Activated CD4-positive, alpha-beta T cell treated with anti-CD3 and anti-CD28 coated beads for 4 hours (primary cell): ENCODE results near the gene GGN.
"Not testable (repeated sequence)": the region's sequence is repeated elsewhere in the genome, so short reads cannot be mapped to it uniquely, and the experiment has no call there.

Experiments
- DNase-seq, 2 donors: peaks; one replicate each; pipeline ENCODE4 v3.0.0-alpha.2; 2020

The GGN gene

GRCh38 chr19:38360839-38361631 is 26.8 kb downstream of the GGN start:
- DNase-seq, result no peak

DNA sequence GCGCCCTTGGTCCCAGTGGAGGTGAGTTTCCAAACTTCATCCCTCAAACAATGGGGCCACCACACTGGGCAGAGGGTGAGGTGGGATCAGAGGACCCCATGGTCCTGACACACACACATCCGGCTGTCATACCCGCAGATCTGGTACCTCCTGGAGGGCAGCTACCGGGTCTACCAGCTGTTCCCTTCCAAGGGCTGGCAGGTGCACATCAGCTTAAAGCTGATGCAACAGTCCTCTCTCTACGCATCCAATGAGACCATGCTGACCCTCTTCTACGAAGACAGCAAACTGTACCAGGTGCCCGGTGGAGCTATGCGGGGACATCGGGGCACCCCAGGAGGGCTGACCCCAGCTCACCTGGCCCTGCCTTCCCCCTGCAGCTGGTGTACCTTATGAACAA is 27.5 kb downstream of the GGN start:
- no peak for DNase-seq

DNA sequence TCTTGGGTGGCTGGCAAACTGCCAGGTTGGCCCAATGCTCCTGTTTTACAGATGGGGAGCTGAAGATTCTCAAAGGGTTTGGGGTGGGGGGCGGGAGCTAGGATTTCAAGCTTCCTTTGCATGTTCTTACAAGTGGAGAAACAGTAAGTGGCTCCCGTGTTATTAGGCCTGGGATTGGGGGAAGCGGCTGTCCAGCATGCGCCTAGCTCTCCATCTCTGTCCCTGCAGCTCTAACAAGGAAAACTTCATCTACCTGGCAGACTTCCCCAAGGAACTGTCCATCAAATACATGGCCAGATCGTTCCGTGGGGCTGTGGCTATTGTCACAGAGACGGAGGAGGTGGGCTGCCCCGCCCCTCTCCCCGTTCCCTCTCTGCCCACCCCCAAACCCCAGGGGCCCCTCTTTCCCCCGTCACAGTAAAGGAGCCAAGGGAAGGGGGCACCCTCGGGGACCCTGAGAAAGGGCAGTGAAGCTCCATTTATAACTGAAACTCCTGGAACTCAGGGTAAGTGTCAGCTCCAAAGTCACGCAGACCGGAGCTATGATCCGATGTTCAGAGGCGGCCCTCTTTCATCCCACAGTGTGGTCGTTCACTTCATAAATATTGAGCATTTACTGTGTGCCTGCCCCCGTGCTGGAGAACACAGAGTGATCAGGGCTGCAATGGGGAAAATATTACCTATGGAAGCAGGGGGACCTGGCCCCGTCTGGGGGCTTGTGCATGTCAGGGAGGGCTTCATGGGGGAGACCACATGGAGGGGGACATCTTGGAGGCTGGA is 28.4 kb downstream of the GGN start:
- no peak for DNase-seq

DNA sequence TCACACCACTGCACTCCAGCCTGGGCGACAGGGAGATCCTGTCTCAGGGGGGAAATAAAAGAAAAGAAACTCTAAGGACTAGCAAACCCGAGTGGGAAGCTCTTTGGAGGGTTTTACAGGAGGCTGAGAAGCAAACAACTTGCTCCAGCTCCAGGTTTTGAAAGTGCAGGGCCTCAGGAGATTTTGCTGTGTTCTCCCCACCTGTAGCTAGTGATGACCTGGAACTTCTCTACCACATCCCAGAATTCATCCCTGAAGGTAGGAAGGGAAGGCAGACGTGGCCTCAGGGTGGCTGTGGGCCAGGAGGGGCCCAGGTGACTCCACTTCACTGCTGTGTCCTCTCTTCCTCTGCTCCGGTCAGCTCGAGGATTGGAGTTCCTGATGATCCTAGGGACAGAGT is 29.8 kb downstream of the GGN start:
- DNase-seq, result no peak

- no peak for DNase-seq
Measured at GRCh38 chr19:38355728-38356725, 31.8 kb downstream of the GGN start.

DNA sequence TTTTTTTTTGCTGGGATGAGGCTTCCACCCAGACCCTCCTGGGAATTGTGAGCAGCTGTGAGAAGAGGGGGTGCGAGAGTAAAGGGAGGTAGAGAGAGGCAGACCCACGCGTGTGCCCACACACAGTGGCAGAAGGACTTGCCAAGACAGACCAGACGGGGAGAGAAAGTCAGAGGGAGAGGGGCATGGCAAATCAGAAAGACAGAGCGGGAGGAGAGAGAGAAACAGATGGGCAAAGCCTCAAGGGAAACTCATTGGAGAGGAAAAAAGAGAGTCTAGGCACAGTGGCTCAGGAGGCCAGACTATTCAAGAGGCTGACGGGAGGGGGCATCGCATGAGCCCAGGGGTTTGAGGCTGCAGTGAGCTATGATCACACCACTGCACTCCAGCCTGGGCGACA is 35.2 kb downstream of the GGN start:
- DNase-seq, result no peak

- DNase-seq, result no peak
Measured at GRCh38 chr19:38351865-38352395, 35.9 kb downstream of the GGN start.

- DNase-seq, result no peak
Measured at GRCh38 chr19:38350883-38351282, 37.0 kb downstream of the GGN start.

DNA sequence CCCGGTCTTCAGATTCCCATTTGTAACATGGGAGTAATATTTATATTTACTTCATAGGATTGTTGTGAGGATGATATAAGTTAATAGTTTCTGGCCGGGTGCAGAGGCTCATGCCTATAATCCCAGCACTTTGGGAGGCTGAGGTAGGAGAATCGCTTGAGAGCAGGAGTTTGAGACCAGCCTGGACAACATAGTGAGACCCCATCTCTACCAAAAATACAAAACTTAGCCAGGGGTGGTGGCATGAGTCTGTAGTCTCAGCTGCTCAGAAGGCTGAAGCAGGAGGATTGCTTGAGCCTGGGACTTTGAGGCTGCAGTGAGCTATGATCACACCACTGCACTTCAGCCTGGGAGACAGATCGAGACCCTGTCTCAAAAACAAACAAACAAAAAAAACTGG is 41.0 kb downstream of the GGN start:
- no peak for DNase-seq

DNA sequence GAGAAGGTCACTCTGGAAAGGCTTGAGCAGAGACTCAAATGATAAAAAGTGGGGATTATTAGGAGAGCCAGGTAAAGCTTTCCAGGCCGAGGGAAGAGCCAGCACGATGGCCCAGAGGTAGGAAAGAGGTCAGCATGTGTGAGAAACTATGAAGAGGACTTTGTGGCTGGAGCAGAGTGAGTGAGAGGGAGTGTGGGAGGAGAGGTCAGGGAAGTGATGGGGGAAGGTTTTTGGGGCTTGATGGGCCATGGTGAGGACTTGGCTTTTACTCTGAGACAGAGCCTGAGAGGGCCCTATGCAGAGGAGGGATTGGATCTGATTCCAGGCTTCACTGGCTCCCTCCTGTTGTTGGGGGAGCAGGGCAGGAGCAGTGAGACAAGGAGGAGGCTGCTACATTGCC is 46.9 kb downstream of the GGN start:
- DNase-seq, result no peak

GRCh38 chr19:38339011-38339410 is 48.8 kb downstream of the GGN start:
- DNase-seq, result not testable (repeated sequence)

- peak; percentile 10 to 12 for DNase-seq
Measured at GRCh38 chr19:38337360-38337653, 50.5 kb downstream of the GGN start.

- DNase-seq, result peak; percentile 95
Measured at GRCh38 chr19:38336638-38337359, 51.0 kb downstream of the GGN start.

DNA sequence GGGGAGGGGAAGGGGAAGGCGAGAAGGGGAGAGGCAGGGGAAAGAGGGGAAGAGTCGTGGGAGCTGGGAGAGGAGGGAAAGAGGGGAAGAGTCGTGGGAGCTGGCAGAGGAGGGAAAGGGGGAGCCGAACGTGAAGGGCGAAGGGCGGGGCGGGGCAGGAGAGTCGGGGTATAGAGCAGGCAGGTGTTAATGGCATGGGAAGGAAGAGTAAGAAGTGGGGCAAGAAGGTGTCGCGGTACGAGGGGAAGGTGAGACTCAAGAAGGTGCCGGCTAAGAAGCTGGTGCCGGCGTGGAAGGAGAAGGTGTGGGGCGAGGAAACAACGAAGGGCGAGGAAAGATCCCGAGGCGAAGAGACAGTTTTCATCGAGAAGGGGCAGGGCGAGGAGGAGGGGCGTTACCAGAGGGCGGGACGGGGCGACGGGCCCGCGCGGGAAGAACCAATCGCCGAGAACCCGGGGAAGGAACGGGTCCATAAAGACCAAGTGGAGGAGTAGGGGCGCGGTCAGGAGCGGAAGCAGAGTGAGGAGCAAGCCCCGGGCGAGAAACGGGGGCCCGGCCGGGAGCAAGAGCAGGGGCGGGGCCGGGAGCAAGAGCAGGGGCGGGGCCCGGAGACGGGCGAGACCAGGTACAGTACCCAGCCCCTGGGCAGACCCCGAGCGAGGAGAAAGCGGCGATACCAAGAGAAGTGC is 51.7 kb downstream of the GGN start:
- peak; percentile 93 to 94 for DNase-seq
